GM23338 (cell line): Measurements from ENCODE around the gene GPAT2. TPM values are rescaled to one million over a fixed set of nuclear protein-coding genes. Genes with fewer than 3 reads are reported as not detected.
A peak's percentile ranks its signal among the peaks of the same experiment; 100 is the strongest.
"Not testable (repeated sequence)": the region's sequence is repeated elsewhere in the genome, so short reads cannot be mapped to it uniquely, and the experiment has no call there.

Experiments used
- ATAC-seq: fragments of 200-7000 bp; cut with Tn5 transposase; 3 replicates; pipeline ENCODE4 v1.9.1; 2020
- DNase-seq: peaks from one replicate; pipeline ENCODE4 v3.0.0-alpha.2; 2015; ENCODE audit warnings: low spot score
- H2AFZ ChIP-seq: fragments of 200-600 bp; sonication (generic); 2 replicates; pipeline ENCODE4 v1.8.0; 2016; ENCODE audit warnings: antibody characterized with exemption, mild to moderate bottlenecking, moderate library complexity
- H3F3A ChIP-seq: fragments of 200-600 bp; sonication (generic); replicated peaks from 2 replicates; pipeline ENCODE4 v1.8.0; 2017; ENCODE audit warnings: antibody characterized with exemption, mixed run types, low read depth
- H3K27ac ChIP-seq: fragments of 200-600 bp; sonication (generic); 2 replicates; pipeline ENCODE4 v1.6.1; 2016; ENCODE audit warnings: low read depth
- H3K27me3 ChIP-seq: fragments of 200-600 bp; sonication (generic); 2 replicates; pipeline ENCODE4 v1.8.0; 2016; ENCODE audit warnings: mild to moderate bottlenecking, mixed run types, moderate library complexity; ENCODE audit not compliant: insufficient read depth
- H3K36me3 ChIP-seq: fragments of 200-600 bp; sonication (generic); 2 replicates; pipeline ENCODE4 v1.8.0; 2016; ENCODE audit warnings: mild to moderate bottlenecking; ENCODE audit not compliant: insufficient read depth
- H3K4me1 ChIP-seq: fragments of 200-600 bp; sonication (generic); 2 replicates; pipeline ENCODE4 v1.8.0; 2016; ENCODE audit warnings: mild to moderate bottlenecking, moderate library complexity; ENCODE audit not compliant: insufficient read depth
- H3K4me2 ChIP-seq: fragments of 200-600 bp; sonication (generic); 2 replicates; pipeline ENCODE4 v1.7.1; 2017; ENCODE audit warnings: mixed run types
- H3K4me3 ChIP-seq: fragments of 200-600 bp; sonication (generic); 2 replicates; pipeline ENCODE4 v1.6.1; 2016; ENCODE audit warnings: mixed run types
- H3K79me2 ChIP-seq: fragments of 200-600 bp; sonication (generic); replicated peaks from 2 replicates; pipeline ENCODE4 v1.8.0; 2017; ENCODE audit warnings: mild to moderate bottlenecking; ENCODE audit not compliant: insufficient read depth
- H3K9me2 ChIP-seq: fragments of 200-600 bp; sonication (generic); 2 replicates; pipeline ENCODE4 v1.8.0; 2017; ENCODE audit not compliant: insufficient read depth
- H4K20me1 ChIP-seq: fragments of 200-600 bp; sonication (generic); replicated peaks from 2 replicates; pipeline ENCODE4 v1.8.0; 2017; ENCODE audit warnings: mild to moderate bottlenecking; ENCODE audit not compliant: insufficient read depth
- H3K27ac Mint-ChIP-seq: 2 replicates; pipeline ENCODE4 v1.8.0; 2020; ENCODE audit warnings: inconsistent platforms, mild to moderate bottlenecking, moderate library complexity, mixed read lengths
- H3K27me3 Mint-ChIP-seq: 3 replicates; pipeline ENCODE4 v1.8.0; 2022; ENCODE audit warnings: low read depth, mild to moderate bottlenecking, moderate library complexity, mixed read lengths, inconsistent platforms; ENCODE audit not compliant: insufficient read depth, poor library complexity
- H3K36me3 Mint-ChIP-seq: 3 replicates; pipeline ENCODE4 v1.8.0; 2021; ENCODE audit warnings: low read depth, mild to moderate bottlenecking, inconsistent platforms, moderate library complexity, mixed read lengths
- H3K4me1 Mint-ChIP-seq: 3 replicates; pipeline ENCODE4 v1.8.0; 2020; ENCODE audit warnings: mild to moderate bottlenecking, inconsistent platforms, mixed read lengths
- H3K4me3 Mint-ChIP-seq: 3 replicates; pipeline ENCODE4 v1.8.0; 2021; ENCODE audit warnings: moderate library complexity, mild to moderate bottlenecking, inconsistent platforms, mixed read lengths
- H3K9me3 Mint-ChIP-seq: 3 replicates; pipeline ENCODE4 v1.8.0; 2020; ENCODE audit warnings: moderate library complexity, mild to moderate bottlenecking, inconsistent platforms, mixed read lengths
- CREB1 ChIP-seq: fragments of 250-450 bp; sonication (Bioruptor Pico); IDR thresholded peaks from 2 replicates; pipeline ENCODE4 v1.5.0; 2020; ENCODE audit warnings: low read depth, mild to moderate bottlenecking, moderate library complexity
- polyA plus RNA-seq: library from polyadenylated mRNA; unstranded; fragments of >200 nt; fragmentation: Nextera tagmentation; extraction: Ambion mirVana; gene quantifications from 2 replicates; pipeline ENCODE4 v1.2.1, GENCODE V29; 2016
- total RNA-seq: library from RNA; depleted of rRNA; stranded (reverse); fragments of >200 nt; shearing (Covaris generic); gene quantifications from 2 replicates; pipeline ENCODE4 v1.2.3, GENCODE V29; 2014
- TF ChIP-seq, protein P1 (sequence below), 2 experiments: fragments of 200-600 bp in 1 of 2; sonication (generic) in 1 of 2; conservative IDR thresholded peaks; 2 replicates each; pipeline versions ENCODE4 v1.5.1 to v1.6.1; 2016 to 2017; ENCODE audit warnings: antibody characterized with exemption in 2 of 2, low read depth in 2 of 2, mild to moderate bottlenecking in 2 of 2, moderate library complexity in 1 of 2

Gene GPAT2
- total and polyA plus RNA-seq, 2 experiments from 2014 or later = 1.6 to 2.2 TPM

DNA sequence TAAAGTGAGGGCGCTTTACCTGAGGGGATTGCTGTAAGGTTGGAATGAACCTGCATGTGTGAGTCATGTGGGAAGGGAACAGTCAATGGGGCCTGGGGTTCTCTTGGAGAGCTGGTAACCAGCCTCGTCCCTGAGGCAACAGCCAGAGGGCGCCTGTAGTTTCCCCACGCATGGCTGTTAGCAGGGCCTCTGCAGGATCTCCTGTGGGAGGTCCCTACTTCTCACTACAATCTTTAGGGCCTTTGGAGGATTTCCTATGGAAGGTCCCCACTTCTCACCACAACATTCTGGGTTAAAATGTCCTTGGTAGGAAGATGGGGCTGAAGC lies 23.6 kb downstream of the GPAT2 start:
- peak; percentile 37 for DNase-seq
- peak overlapping the region; percentile 53 for H3K4me3 ChIP-seq

DNA sequence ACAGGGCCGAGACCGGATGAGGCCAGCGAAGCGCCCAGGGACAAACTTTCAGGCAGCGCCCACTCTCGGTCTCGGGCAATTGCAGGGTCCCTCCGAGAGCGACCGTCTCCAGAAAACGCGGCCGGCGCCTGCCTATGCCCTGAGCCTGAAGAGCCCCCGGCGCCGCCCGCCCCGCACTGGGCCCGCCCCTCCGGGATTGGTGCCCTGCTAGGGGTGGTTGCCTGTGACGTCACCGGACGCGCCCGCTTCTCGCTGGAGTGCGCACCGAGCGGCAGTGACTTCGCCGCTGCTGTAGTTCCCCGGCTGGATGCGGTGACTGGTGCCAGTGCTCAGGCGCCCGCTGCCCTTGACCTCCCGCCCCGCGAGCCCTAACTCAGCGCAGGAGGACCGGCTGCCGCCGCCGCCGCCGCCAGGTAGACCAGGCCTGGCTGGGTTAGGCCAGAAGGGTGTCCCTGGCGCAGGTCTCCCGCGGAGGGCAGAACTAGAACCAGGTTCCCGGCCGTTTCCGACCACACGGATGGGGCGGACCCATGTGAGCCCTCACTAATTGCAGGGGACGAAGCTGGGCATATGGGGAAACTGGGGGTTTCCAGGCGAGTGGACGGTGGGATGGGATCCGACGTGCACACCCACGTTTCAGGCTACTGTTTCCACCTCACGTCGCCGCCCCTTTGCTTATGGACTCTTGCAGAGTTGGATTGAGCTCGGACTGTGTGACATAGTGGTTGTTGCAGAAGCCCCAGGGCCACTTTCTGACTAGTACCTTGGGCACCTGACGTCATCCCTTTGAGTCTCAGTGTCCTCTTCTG lies 24.2 kb downstream of the GPAT2 start:
- DNase-seq (peak; percentile 95), ATAC-seq (peak; percentile 96)
- H3K9me2 ChIP-seq, H4K20me1 ChIP-seq, H3K36me3 ChIP-seq, H3K79me2 ChIP-seq, H3K27me3 ChIP-seq, H3K27ac ChIP-seq, H3K4me1 ChIP-seq, H3F3A ChIP-seq, H2AFZ ChIP-seq, H3K9me3 Mint-ChIP-seq, H3K27me3 Mint-ChIP-seq, H3K36me3 Mint-ChIP-seq, H3K4me1 Mint-ChIP-seq: not testable (repeated sequence)
- H3K4me2 ChIP-seq = peak overlapping the region; percentile 84
- H3K4me3 ChIP-seq = peak overlapping the region; percentile 65
- Mint-ChIP-seq H3K27ac (peak overlapping the region; percentile 71), H3K4me3 (peak overlapping the region; percentile 80)
- TF ChIP-seq CREB1 (CRISPR knock-in tag) = peak; percentile 97

More for the DNA sequence above, 23.6 kb downstream of the GPAT2 start:
- not testable (repeated sequence) for H3K4me1 ChIP-seq, H3K27me3 Mint-ChIP-seq, H3K79me2 ChIP-seq, H3K27me3 ChIP-seq, H3F3A ChIP-seq, H3K36me3 ChIP-seq, H3K9me3 Mint-ChIP-seq, H3K27ac Mint-ChIP-seq, H3K36me3 Mint-ChIP-seq, H3K27ac ChIP-seq, H4K20me1 ChIP-seq, H2AFZ ChIP-seq, H3K9me2 ChIP-seq, H3K4me1 Mint-ChIP-seq
- peak overlapping the region; percentile 72 for H3K4me2 ChIP-seq
- peak; percentile 49 for ATAC-seq
- TF ChIP-seq, protein P1, sequence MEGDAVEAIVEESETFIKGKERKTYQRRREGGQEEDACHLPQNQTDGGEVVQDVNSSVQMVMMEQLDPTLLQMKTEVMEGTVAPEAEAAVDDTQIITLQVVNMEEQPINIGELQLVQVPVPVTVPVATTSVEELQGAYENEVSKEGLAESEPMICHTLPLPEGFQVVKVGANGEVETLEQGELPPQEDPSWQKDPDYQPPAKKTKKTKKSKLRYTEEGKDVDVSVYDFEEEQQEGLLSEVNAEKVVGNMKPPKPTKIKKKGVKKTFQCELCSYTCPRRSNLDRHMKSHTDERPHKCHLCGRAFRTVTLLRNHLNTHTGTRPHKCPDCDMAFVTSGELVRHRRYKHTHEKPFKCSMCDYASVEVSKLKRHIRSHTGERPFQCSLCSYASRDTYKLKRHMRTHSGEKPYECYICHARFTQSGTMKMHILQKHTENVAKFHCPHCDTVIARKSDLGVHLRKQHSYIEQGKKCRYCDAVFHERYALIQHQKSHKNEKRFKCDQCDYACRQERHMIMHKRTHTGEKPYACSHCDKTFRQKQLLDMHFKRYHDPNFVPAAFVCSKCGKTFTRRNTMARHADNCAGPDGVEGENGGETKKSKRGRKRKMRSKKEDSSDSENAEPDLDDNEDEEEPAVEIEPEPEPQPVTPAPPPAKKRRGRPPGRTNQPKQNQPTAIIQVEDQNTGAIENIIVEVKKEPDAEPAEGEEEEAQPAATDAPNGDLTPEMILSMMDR (conservative IDR thresholded peaks at IDR 0.05; ENCODE audit: low read depth in 2 of 2) = peak; percentile 37 to 45
- H3K4me3 Mint-ChIP-seq = peak overlapping the region; percentile 65

DNA sequence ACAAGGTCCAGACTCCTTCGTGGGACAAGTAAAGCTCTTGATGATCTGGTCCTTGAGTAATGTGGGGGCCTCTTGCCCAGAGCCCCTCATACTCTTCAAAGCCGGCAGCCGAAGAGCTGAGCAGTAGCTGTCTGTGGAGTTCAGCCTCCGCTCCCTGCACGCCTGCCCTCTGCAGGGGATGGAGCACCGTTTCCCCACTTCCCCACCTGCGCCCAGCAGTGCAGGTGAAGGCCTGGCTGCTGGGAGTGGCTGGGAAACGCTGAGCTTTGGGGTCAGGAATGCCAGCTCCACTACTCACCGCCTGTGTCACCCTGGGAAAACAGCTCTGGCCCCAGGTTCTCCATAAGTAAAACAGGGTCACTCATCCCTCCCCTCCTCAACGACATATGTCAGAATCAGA lies 24.9 kb downstream of the GPAT2 start:
- not testable (repeated sequence) for H4K20me1 ChIP-seq, H3K9me2 ChIP-seq, H3K9me3 Mint-ChIP-seq, H3K79me2 ChIP-seq, H2AFZ ChIP-seq, H3K4me1 ChIP-seq, H3K27me3 ChIP-seq, H3K36me3 ChIP-seq, H3F3A ChIP-seq, H3K27me3 Mint-ChIP-seq, H3K4me1 Mint-ChIP-seq, H3K27ac ChIP-seq, H3K36me3 Mint-ChIP-seq
- H3K27ac Mint-ChIP-seq = peak overlapping the region; percentile 71
- peak; percentile 50 for DNase-seq
- peak overlapping the region; percentile 80 for H3K4me3 Mint-ChIP-seq
- peak overlapping the region; percentile 84 for H3K4me2 ChIP-seq
- TF ChIP-seq, protein P1 (conservative IDR thresholded peaks at IDR 0.05; ENCODE audit: low read depth in 2 of 2) = peak in 1 of 2 experiments; percentile 15; a peak in 2 of 4 replicates
- ATAC-seq = peak; percentile 75
- H3K4me3 ChIP-seq = peak overlapping the region; percentile 65

DNA sequence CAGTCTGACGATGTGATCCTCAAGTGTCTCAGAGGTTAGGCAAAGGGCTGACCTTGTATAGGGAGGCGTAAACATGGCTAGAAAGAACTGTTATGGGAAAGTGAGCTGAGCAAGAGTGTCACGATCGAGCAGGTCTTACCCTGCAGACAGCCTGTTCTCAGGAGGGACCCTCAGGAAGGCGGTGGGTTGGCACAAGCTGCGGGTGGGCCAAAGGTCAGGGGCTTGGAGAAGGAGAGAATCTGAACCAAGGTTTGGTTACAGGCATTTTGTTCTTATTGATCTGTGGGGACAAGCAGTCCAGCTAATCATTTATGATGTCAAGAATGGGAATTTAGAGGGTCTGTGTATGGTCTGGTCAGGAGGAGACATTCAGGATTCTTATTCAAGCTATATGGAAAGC lies 26.7 kb downstream of the GPAT2 start:
- H3K27ac ChIP-seq = not testable (repeated sequence)

DNA sequence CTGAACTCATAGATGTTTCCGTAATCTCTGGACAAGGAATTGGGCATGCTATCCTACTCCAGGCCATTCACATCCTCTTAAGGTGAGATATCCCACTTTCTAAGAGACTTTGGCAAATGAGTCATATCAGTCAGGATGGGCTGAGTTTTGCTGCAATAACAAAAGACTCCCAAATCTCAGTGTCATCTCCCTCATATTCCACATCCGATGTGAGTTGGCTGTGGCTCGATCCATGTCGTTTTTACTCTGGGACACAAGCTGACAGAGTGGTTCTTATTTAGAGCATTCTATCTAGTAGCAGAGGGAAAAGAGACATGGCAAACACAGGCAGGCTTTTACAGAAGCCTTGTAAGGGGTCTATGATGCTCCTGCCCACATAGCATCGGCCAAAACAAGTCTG lies 28.5 kb downstream of the GPAT2 start:
- not testable (repeated sequence) for H3K9me3 Mint-ChIP-seq, H3K4me1 ChIP-seq, H4K20me1 ChIP-seq, H3K4me1 Mint-ChIP-seq, H3K27ac Mint-ChIP-seq, H3K9me2 ChIP-seq, H3F3A ChIP-seq, H2AFZ ChIP-seq, ATAC-seq, H3K79me2 ChIP-seq, H3K4me3 Mint-ChIP-seq, H3K27ac ChIP-seq, H3K4me3 ChIP-seq, H3K27me3 Mint-ChIP-seq, H3K36me3 Mint-ChIP-seq, H3K4me2 ChIP-seq, H3K27me3 ChIP-seq, DNase-seq, H3K36me3 ChIP-seq

More for the DNA sequence above, 26.7 kb downstream of the GPAT2 start:
- H2AFZ ChIP-seq, H3F3A ChIP-seq, H3K36me3 ChIP-seq, H3K4me2 ChIP-seq, H3K27me3 ChIP-seq, H3K4me1 ChIP-seq, DNase-seq, H3K36me3 Mint-ChIP-seq, H3K4me1 Mint-ChIP-seq, H3K4me3 Mint-ChIP-seq, ATAC-seq, H3K9me2 ChIP-seq, H3K4me3 ChIP-seq, H3K27me3 Mint-ChIP-seq, H4K20me1 ChIP-seq, H3K27ac Mint-ChIP-seq, H3K9me3 Mint-ChIP-seq, H3K79me2 ChIP-seq: not testable (repeated sequence)
